Pulmonary artery endothelial cell (primary cell): Measurements from ENCODE around the gene ZNF283. TPM values are rescaled to one million over a fixed set of nuclear protein-coding genes. Genes with fewer than 3 reads are reported as not detected.
"Not testable (repeated sequence)": the region's sequence is repeated elsewhere in the genome, so short reads cannot be mapped to it uniquely, and the experiment has no call there.

Experiments used
- DNase-seq: peaks from one replicate; pipeline ENCODE4 v3.0.0-alpha.2; 2011; ENCODE audit warnings: low read depth, low spot score
- total RNA-seq: library from RNA; depleted of rRNA; stranded (reverse); fragments of >200 nt; gene quantifications from 2 replicates; pipeline ENCODE4 v1.2.3, GENCODE V29; 2014

ZNF283 gene
- total RNA-seq, 1 donor from 2014 or later: 7.9 TPM

GRCh38 chr19:43799502-43800142 is 27.5 kb upstream of the ZNF283 start:
- no peak for DNase-seq

GRCh38 chr19:43802216-43802951 is 24.7 kb upstream of the ZNF283 start, which contains the start of gene LYPD5:
TSS of gene LYPD5 (minus strand) at chr19:43802447. CDS start at chr19:43802380, 67 bp downstream.
- DNase-seq: no peak

- DNase-seq: no peak
Measured at GRCh38 chr19:43804432-43804831, 22.7 kb upstream of the ZNF283 start.

- DNase-seq: not testable (repeated sequence)
Measured at GRCh38 chr19:43806401-43806800, 20.7 kb upstream of the ZNF283 start.

GRCh38 chr19:43806848-43807247 is 20.3 kb upstream of the ZNF283 start:
- DNase-seq: no peak

- DNase-seq: no peak
Measured at GRCh38 chr19:43807651-43808050, 19.5 kb upstream of the ZNF283 start.

- DNase-seq: no peak
Measured at GRCh38 chr19:43809762-43810696, 17.1 kb upstream of the ZNF283 start.

GRCh38 chr19:43811837-43812236 is 15.3 kb upstream of the ZNF283 start:
- no peak for DNase-seq

GRCh38 chr19:43812259-43812658 is 14.9 kb upstream of the ZNF283 start:
- DNase-seq: no peak

- no peak for DNase-seq
Measured at GRCh38 chr19:43812688-43813087, 14.4 kb upstream of the ZNF283 start.

GRCh38 chr19:43814663-43815352 is 12.3 kb upstream of the ZNF283 start:
- DNase-seq: no peak

- not testable (repeated sequence) for DNase-seq
Measured at GRCh38 chr19:43817454-43817853, 9.7 kb upstream of the ZNF283 start.

GRCh38 chr19:43818500-43818899 is 8.6 kb upstream of the ZNF283 start:
- DNase-seq: no peak

- no peak for DNase-seq
Measured at GRCh38 chr19:43820098-43820883, 6.8 kb upstream of the ZNF283 start.

GRCh38 chr19:43820884-43821215 is 6.3 kb upstream of the ZNF283 start:
- DNase-seq: no peak

- DNase-seq: not testable (repeated sequence)
Measured at GRCh38 chr19:43823856-43824255, 3.3 kb upstream of the ZNF283 start.

- not testable (repeated sequence) for DNase-seq
Measured at GRCh38 chr19:43824572-43824971, 2.5 kb upstream of the ZNF283 start.

- DNase-seq: no peak
Measured at GRCh38 chr19:43839139-43839538, 12.0 kb downstream of the ZNF283 start.

GRCh38 chr19:43842007-43842406 is 14.9 kb downstream of the ZNF283 start:
- DNase-seq: no peak

GRCh38 chr19:43847246-43847645 is 20.1 kb downstream of the ZNF283 start:
- no peak for DNase-seq

- DNase-seq: no peak
Measured at GRCh38 chr19:43847884-43848283, 20.8 kb downstream of the ZNF283 start.
